Fibroblast of skin of right biceps (primary cell): Measurements from ENCODE around the gene COPE.

ENCODE experiments used
- DNase-seq: peaks from one replicate; pipeline ENCODE4 v3.0.0-alpha.2; 2013

COPE gene

GRCh38 chr19:18865106-18865972 is 53.8 kb downstream of the COPE start:
- DNase-seq = no peak

DNA sequence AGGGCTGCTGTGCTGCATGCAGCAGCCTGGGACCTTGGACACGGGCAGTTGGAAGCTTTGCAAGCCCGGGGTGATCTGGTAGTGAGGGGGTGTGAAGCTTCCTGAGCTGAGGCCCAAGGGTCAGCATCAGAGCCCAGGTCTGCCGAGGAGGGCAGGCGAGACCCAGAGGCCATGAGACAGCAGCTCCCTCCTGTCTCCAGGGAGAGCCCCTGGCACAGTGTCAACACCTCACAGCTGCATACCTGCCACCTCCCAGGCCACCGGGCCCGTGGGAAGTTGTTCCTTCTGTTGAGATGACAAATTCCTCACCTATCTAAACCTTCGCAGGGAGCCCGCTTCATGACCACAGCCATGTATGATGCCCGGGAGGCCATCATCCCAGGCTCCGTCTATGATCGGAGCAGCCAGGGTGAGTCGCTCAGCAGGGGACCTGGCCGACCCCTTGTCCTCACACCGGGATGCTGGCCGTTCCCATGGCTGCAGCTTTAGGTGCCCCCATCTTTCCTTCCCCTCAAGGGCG is 55.3 kb downstream of the COPE start:
- DNase-seq = no peak

GRCh38 chr19:18862976-18863842 is 56.0 kb downstream of the COPE start:
- no peak for DNase-seq

- no peak for DNase-seq
Measured at GRCh38 chr19:18861917-18862316, 57.3 kb downstream of the COPE start.

DNA sequence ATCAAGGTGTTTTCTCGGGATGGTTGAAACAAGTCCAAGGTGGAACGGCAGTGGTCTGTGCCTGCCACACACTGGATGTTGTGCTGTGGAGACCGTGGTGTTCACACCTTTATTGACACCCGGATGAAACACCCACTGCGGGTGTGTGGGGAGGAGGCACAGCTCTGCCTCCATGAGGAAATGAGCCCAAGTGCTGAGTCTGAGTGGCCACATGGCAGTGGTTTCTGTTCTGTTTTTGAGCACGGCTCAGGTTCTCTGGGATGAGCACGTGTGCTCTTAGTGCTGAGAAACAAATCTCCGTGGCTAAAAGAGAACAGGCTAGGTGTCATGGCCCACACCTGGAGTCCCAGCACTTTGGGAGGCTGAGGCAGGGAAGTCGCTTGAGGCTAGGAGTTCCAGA is 58.0 kb downstream of the COPE start:
- no peak for DNase-seq

- no peak for DNase-seq
Measured at GRCh38 chr19:18860725-18861124, 58.5 kb downstream of the COPE start.

DNA sequence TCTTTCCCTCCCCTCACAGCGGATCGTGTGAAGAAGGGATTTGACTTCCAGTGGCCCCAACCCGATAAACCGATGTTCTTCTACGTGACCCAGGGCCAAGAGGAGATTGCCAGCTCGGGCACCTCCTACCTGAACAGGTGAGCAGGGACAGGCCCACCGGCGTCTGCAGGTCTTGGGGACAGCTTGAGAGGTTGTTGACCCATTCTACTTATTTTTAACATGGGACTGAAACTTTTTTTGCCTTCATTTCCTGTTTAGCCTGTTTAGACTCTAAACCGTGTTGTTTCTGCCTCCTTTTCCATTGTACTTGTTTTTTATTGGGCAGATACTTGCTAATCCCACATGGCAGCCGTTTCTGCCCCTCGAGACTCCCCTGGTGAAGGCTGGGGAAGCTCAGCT is 58.9 kb downstream of the COPE start:
- DNase-seq = no peak

- no peak for DNase-seq
Measured at GRCh38 chr19:18859676-18860301, 59.4 kb downstream of the COPE start.

DNA sequence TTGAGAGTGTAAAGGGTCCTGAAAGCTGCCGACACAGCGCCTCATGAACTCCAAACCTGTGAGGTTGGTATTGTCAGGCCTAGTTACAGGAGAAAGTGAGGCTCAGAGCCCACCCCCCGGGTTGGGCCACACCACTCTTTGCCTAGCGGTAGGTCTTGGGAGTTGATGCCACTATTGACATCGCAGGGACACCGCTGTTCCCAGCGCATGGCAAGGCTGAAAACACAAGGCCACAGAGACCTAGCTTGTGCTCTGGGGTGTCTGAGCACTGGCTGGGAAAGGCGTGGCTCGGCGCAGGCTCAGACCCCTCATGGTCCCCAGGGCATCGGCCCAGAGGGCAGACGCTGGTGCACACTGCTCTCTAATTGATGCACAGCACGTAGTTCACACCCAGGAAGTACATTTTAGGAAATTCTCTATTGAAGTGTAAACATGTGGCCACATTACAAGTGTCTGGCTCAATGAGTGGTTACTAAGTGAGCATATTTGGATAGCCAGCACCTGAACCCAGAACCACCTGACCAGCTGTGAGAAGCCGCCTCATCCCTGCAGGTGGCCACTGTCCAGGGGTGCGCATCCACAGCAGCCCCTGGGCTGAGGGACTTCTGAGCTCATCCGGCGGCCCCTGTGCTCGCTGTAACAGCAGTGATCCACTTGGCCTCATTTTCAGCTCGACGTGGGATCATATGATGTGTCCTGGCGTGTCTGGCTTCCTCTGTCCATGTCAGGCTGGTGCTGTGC is 60.1 kb downstream of the COPE start:
- no peak for DNase-seq

DNA sequence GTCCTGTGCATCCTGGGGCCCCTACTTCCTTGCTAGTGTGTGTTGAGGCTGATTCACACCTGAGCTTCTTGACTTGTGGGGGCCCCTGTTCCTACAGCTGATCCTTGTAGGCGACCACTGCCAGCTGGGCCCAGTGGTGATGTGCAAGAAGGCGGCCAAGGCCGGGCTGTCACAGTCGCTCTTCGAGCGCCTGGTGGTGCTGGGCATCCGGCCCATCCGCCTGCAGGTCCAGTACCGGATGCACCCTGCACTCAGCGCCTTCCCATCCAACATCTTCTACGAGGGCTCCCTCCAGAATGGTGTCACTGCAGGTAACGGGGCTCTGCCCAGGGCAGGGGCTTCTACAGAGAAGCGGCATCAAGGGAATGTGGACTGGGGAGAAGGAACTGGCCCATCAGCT is 62.0 kb downstream of the COPE start:
- no peak for DNase-seq

DNA sequence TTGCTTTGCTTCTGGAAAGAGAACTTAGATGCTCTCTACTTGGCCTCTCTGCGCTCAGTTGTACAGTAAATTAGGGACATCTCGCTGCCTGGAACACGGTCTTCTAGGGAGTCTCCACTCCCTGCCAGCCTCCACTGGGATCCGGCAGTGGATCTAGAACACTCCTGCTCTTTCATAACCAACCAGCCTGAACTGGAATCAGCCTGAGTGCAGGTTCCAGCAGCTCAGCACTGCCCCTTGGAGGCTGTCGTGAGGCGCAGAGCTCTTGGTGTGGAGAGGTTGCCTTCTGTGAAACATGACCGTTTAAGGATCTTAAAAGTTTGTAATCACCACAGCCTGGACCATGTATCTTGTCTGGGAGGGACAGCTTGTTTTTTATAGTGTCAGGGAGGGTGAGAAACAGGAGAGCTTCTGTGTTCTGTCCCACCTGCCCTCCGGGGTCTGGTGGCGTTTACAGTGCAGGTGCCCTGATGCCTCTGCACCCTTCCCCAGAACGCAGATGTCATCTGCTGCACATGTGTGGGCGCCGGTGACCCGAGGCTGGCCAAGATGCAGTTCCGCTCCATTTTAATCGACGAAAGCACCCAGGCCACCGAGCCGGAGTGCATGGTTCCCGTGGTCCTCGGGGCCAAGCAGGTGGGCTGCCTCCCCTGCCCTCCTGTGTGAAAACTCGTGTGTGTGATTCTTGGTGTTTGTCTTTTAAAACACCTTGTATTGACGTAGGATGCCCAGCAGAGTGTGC is 62.6 kb downstream of the COPE start:
- DNase-seq = peak; percentile 31

GRCh38 chr19:18855647-18856384 is 63.4 kb downstream of the COPE start:
- DNase-seq = no peak

GRCh38 chr19:18854982-18855381 is 64.2 kb downstream of the COPE start:
- no peak for DNase-seq

GRCh38 chr19:18853755-18854427 is 65.3 kb downstream of the COPE start:
- no peak for DNase-seq

DNA sequence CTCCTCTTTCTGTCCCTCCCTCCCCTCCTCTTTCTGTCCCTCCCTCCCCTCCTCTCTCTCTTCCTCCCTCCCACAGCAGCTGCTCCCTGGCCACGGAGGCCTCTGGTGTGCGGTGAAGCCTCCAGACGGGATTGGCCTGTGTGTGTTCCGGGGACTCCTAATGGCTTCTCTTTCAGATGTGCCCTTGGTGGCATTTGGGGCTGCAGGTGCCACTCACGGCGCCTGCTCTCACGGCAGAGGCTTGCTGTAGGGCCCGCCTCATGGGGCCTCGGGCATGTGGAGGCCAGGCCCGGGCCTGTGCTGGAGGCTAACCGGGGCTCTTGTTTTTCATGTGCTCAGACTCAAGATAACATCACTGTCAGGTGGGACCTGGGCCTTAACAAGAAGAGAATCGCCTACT is 66.5 kb downstream of the COPE start:
- no peak for DNase-seq

- no peak for DNase-seq
Measured at GRCh38 chr19:18851673-18852325, 67.4 kb downstream of the COPE start.

- no peak for DNase-seq
Measured at GRCh38 chr19:18850471-18851375, 68.5 kb downstream of the COPE start.

- DNase-seq = no peak
Measured at GRCh38 chr19:18849838-18850400, 69.3 kb downstream of the COPE start.
